Measurements from ENCODE around the gene KCNH5. TPM values are rescaled to one million over a fixed set of nuclear protein-coding genes. Genes with fewer than 3 reads are reported as not detected.

KCNH5 gene
- total RNA-seq, 1 donor from 2014 or later, result 0.29 TPM

DNA sequence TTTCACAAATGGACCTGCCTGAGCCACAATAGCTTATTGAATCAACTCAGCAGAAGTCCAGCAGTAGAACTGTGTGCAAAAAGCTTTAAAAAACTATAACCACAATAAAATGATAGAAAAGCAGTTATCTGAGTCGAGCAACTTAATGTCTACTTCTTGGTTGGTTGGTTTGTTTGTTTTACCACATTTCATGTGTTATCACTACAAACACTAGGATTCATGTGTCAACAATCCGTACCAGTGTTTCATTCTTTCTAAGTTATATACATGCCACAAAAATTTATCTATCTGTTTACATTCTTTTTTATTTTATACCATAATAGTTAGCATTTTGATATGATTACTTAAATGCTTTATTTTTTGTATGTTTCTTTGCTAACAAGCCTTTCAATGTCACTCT, 339.0 kb downstream of the KCNH5 start:
- ATAC-seq (no peak), DNase-seq (no peak)
- TF ChIP-seq, protein P1, sequence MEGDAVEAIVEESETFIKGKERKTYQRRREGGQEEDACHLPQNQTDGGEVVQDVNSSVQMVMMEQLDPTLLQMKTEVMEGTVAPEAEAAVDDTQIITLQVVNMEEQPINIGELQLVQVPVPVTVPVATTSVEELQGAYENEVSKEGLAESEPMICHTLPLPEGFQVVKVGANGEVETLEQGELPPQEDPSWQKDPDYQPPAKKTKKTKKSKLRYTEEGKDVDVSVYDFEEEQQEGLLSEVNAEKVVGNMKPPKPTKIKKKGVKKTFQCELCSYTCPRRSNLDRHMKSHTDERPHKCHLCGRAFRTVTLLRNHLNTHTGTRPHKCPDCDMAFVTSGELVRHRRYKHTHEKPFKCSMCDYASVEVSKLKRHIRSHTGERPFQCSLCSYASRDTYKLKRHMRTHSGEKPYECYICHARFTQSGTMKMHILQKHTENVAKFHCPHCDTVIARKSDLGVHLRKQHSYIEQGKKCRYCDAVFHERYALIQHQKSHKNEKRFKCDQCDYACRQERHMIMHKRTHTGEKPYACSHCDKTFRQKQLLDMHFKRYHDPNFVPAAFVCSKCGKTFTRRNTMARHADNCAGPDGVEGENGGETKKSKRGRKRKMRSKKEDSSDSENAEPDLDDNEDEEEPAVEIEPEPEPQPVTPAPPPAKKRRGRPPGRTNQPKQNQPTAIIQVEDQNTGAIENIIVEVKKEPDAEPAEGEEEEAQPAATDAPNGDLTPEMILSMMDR (IDR thresholded peaks at IDR 0.05), result no peak
- no peaks in the 10 kb centered on the region for H3K36me3 ChIP-seq
- no peaks in the 10 kb centered on the region for H3K4me1 ChIP-seq
- intact Hi-C loops (cut with DNase I), result no loop called here
- H3K9me3 ChIP-seq, result no peaks in the 10 kb centered on the region
- no peak overlapping the region for H3K4me3 ChIP-seq
- no peaks in the 10 kb centered on the region for H3K27me3 ChIP-seq
- H3K27ac ChIP-seq, result no peak overlapping the region

DNA sequence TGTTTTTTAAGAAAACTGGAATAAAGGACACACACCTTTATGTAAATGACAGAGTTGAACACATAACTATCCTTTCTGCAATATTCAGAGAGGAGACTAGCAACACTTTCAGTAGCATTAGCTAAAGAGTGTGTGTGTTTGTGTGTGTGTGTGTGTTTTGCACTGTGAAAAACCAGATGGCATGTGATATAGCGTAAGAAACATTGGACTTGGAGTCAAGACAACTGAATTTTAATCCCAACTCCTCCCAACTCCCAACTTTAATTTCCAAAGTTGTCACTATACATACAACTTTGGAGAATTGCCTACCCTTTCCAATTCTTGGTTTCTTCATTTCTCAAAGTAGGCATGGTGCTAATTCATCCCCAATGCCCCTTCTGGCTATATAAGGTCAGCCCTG, 347.8 kb downstream of the KCNH5 start:
- TF ChIP-seq, protein P1 (IDR thresholded peaks at IDR 0.05), result no peak
- H3K36me3 ChIP-seq, result no peaks in the 10 kb centered on the region
- H3K4me1 ChIP-seq, result no peaks in the 10 kb centered on the region
- no peak for ATAC-seq
- no peak overlapping the region for H3K4me3 ChIP-seq
- no peaks in the 10 kb centered on the region for H3K9me3 ChIP-seq
- no peak for DNase-seq
- H3K27ac ChIP-seq, result no peak overlapping the region
- no peaks in the 10 kb centered on the region for H3K27me3 ChIP-seq
- intact Hi-C loops (cut with DNase I), result no loop called here

DNA sequence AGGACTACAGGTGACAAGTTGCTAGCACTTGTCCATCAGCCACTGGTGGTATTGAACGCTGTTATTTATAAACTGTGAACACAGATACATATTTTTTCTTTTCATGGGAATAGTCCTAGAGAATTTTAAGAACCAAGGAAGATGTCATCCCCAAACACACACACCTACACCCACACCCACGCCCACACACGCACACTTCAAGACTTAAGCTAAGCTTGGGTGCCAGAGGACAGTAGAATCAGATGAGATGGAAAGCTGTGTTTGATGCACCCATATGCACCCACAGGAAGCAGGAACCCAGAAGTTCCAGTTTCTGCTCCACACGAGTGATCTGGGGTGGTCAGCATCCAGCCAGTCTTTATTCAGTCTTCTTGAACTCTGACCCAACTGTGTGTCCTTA, 348.3 kb downstream of the KCNH5 start:
- no peaks in the 10 kb centered on the region for H3K4me1 ChIP-seq
- H3K27me3 ChIP-seq, result no peaks in the 10 kb centered on the region
- H3K9me3 ChIP-seq, result no peaks in the 10 kb centered on the region
- intact Hi-C loops (cut with DNase I), result no loop called here
- TF ChIP-seq, protein P1 (IDR thresholded peaks at IDR 0.05), result no peak
- H3K36me3 ChIP-seq, result no peaks in the 10 kb centered on the region
- H3K4me3 ChIP-seq, result no peak overlapping the region
- no peak for DNase-seq
- no peak overlapping the region for H3K27ac ChIP-seq
- no peak for ATAC-seq

DNA sequence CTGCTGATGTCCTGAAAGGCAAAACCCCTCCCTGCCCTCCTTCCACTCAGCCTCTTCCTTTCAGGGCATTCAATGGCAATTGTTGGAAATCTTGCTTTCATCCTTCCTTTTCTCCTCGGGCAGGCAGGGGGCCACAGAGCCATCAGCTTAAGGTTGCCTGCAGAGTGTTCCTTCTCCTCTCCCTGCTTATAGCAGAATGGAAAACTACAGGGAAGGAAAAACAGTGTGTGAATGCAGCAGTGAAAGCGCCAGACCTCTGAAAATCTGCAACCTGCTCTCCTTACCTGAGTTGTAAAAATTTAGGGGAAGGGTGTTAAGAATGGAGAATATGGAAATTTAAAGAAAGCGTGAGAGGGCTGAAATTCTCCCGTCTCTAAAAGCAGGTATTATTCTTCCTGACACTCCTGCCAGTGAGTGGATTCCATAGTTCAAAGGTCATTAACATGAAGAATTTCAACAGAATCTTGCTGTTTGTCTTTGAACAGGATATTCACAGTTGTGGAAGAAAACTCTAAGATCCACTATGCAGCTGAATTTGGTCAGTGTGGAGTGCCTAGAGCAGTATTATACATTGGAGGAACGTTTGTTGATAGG, 348.8 kb downstream of the KCNH5 start:
- H3K27me3 ChIP-seq, result no peaks in the 10 kb centered on the region
- H3K4me1 ChIP-seq, result no peaks in the 10 kb centered on the region
- no peak overlapping the region for H3K4me3 ChIP-seq
- H3K9me3 ChIP-seq, result no peaks in the 10 kb centered on the region
- TF ChIP-seq, protein P1 (IDR thresholded peaks at IDR 0.05), result no peak
- intact Hi-C loops (cut with DNase I), result no loop called here
- no peak overlapping the region for H3K27ac ChIP-seq
- DNase-seq (no peak), ATAC-seq (no peak)
- no peaks in the 10 kb centered on the region for H3K36me3 ChIP-seq

DNA sequence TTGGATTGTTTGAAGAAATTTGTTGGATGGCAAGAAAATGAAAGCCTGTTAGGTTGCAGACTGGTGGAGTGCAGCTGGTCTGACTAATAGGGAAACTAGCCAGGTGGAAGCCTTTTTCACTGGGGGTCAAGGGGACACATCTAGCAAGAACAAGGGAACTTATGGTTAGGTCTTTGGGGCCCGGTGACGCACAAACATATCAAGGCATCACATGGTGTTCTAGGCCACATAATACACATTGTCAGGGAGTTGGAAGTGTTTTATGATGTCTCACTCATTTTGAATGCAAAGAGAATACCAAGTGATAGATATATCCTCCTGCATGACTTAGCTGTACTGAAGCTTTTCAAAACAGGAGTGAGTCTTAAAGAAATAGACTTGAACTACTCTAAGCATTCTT, 351.2 kb downstream of the KCNH5 start:
- TF ChIP-seq, protein P1 (IDR thresholded peaks at IDR 0.05), result no peak
- no peaks in the 10 kb centered on the region for H3K27me3 ChIP-seq
- no peaks in the 10 kb centered on the region for H3K4me1 ChIP-seq
- intact Hi-C loops (cut with DNase I), result no loop called here
- H3K9me3 ChIP-seq, result no peaks in the 10 kb centered on the region
- DNase-seq (no peak), ATAC-seq (no peak)
- no peak overlapping the region for H3K4me3 ChIP-seq
- H3K27ac ChIP-seq, result no peak overlapping the region
- H3K36me3 ChIP-seq, result no peaks in the 10 kb centered on the region

Measured in upper lobe of right lung (tissue), 1 donor.